PFSK-1 (cell line): ENCODE data around the gene RAB8A.

Experiments used
- FOXP2 ChIP-seq: optimal IDR thresholded peaks from 2 replicates; pipeline ENCODE3; 2011; ENCODE audit warnings: borderline replicate concordance, control low read depth, inconsistent platforms; ENCODE audit not compliant: insufficient read depth; ENCODE audit errors: extremely low read length, extremely low read depth
- POLR2AphosphoS5 ChIP-seq: IDR thresholded peaks from 2 replicates; pipeline ENCODE4 v1.6.1; 2012; ENCODE audit warnings: low read depth, mild to moderate bottlenecking, control low read depth, low read length, moderate library complexity
- REST ChIP-seq, 2 experiments: IDR thresholded peaks; 2 replicates each; pipeline versions ENCODE4 v1.6.1 to v1.8.0; 2011 to 2012; ENCODE audit warnings: low read depth in 2 of 2, low read length in 2 of 2, control low read depth in 1 of 2, inconsistent platforms in 1 of 2, mild to moderate bottlenecking in 1 of 2, moderate library complexity in 1 of 2; ENCODE audit not compliant: insufficient read depth in 1 of 2
- SIN3A ChIP-seq: IDR thresholded peaks from 2 replicates; pipeline ENCODE4 v1.6.1; 2012; ENCODE audit warnings: mild to moderate bottlenecking, low read length, moderate library complexity, borderline replicate concordance; ENCODE audit not compliant: insufficient read depth
- TAF1 ChIP-seq: IDR thresholded peaks from 2 replicates; pipeline ENCODE4 v1.6.1; 2012; ENCODE audit warnings: low read length, control low read depth, borderline replicate concordance; ENCODE audit not compliant: insufficient read depth

The RAB8A gene

DNA sequence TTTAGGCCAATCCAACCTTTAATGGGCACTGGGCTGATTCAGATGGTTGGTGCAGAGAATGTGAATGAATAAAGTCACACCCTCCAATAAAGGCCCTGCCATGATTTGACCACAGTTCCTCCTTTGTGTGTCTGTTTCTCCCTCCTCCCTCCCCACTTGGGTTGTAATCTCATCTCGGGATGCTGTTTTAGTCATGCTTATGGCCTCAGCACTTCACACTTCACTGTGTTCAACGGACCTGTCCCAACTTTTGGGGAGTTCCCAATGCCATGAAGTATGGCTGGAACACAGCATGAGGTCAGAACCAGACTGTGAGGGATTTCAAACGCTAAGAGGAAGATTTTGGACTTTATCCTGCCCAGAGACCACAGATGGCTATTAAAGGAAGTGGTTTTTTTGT is 5.6 kb upstream of the RAB8A start:
- no peak for TF ChIP-seq FOXP2
- no peak for TF ChIP-seq TAF1
- no peak for TF ChIP-seq SIN3A
- TF ChIP-seq POLR2AphosphoS5 = no peak
- no peak for TF ChIP-seq REST (IDR thresholded peaks at IDR 0.05; ENCODE audit: insufficient read depth in 1 of 2, low read depth in 2 of 2, low read length in 2 of 2)

DNA sequence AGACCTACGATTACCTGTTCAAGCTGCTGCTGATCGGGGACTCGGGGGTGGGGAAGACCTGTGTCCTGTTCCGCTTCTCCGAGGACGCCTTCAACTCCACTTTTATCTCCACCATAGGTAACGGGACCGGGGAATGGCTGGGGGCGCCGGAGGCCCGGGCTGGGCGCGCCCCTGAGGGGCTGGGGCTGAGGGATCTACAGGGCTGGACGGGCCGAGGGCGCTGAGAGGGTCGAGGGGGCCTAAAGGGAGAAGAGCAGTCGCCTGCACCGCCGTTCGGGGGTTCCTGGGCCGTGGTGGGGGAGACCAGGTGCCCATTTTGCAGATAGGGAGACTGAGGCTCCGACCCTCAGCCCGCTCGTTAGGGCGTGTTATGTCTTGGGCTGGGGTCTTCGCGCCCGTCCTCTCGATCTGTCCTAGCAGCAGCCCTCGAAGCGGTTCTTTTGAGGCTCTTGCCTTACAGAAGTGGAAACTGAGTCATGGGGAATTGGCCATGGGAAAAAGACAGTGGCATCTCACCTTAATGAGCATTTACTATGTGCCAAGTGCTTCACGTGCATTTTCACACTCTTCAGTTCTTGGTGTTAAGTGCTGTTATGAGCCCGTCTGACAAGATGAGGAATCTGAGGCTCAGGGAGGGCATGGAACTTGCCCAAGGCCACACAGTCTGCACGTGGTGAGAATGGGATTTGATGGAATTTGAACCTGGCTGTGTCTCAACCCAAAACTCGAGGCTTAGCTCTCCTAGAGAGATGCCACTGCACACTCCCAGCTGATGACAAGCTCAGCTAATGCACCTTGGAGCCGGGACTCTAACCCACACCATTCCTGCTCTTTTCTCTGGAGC is 442 bp downstream of the RAB8A start:
- TF ChIP-seq FOXP2 (no peak), TAF1 (peak; percentile 91; the same call in 1 of the 2 replicates), POLR2AphosphoS5 (peak; percentile 34; the same call in 1 of the 2 replicates), REST (IDR thresholded peaks at IDR 0.05; ENCODE audit: insufficient read depth in 1 of 2, low read depth in 2 of 2, low read length in 2 of 2) (no peak), SIN3A (no peak)

GRCh38 chr19:16112778-16113177 is 1.1 kb downstream of the RAB8A start:
- TF ChIP-seq REST (IDR thresholded peaks at IDR 0.05; ENCODE audit: insufficient read depth in 1 of 2, low read depth in 2 of 2, low read length in 2 of 2) (no peak), TAF1 (no peak), POLR2AphosphoS5 (no peak), SIN3A (no peak), FOXP2 (no peak)

- no peak for TF ChIP-seq REST (IDR thresholded peaks at IDR 0.05; ENCODE audit: insufficient read depth in 1 of 2, low read depth in 2 of 2, low read length in 2 of 2)
- TF ChIP-seq POLR2AphosphoS5 = no peak
- no peak for TF ChIP-seq SIN3A
- TF ChIP-seq FOXP2 = no peak
- no peak for TF ChIP-seq TAF1
These were observed 2.0 kb downstream of the RAB8A start for GRCh38 chr19:16113727-16114126.
